GM21390 (cell line): ENCODE measurements around the gene UBE2G2.

ENCODE experiments used
- ATAC-seq: cut with Tn5 transposase; IDR thresholded peaks from one replicate; pipeline ENCODE4 v1.9.1; 2021; ENCODE audit not compliant: unreplicated experiment

Gene UBE2G2

GRCh38 chr21:44801468-44802395 is at the start of gene UBE2G2:
UBE2G2 (minus strand) TSS chr21:44801820; CDS start chr21:44801748, 72 bp downstream.
- peak; percentile 81 for ATAC-seq

GRCh38 chr21:44850905-44851657 is 49.5 kb upstream of the UBE2G2 start:
- no peak for ATAC-seq

- ATAC-seq = no peak
These were observed 48.7 kb upstream of the UBE2G2 start for GRCh38 chr21:44850208-44850800.

- ATAC-seq = no peak
These were observed 48.1 kb upstream of the UBE2G2 start for GRCh38 chr21:44849616-44850130.

GRCh38 chr21:44848821-44849521 is 47.4 kb upstream of the UBE2G2 start:
- ATAC-seq = no peak

- ATAC-seq = no peak
These were observed 45.8 kb upstream of the UBE2G2 start for GRCh38 chr21:44847261-44848056.

GRCh38 chr21:44846485-44847260 is 45.1 kb upstream of the UBE2G2 start:
- ATAC-seq = no peak

- ATAC-seq = no peak
These were observed 44.5 kb upstream of the UBE2G2 start for GRCh38 chr21:44846224-44846484.

GRCh38 chr21:44845418-44846223 is 44.0 kb upstream of the UBE2G2 start:
- no peak for ATAC-seq

GRCh38 chr21:44844256-44844655 is 42.6 kb upstream of the UBE2G2 start:
- no peak for ATAC-seq

- no peak for ATAC-seq
These were observed 41.3 kb upstream of the UBE2G2 start for GRCh38 chr21:44842721-44843445.

- no peak for ATAC-seq
These were observed 40.5 kb upstream of the UBE2G2 start for GRCh38 chr21:44842087-44842486.

- ATAC-seq = no peak
These were observed 39.2 kb upstream of the UBE2G2 start for GRCh38 chr21:44840771-44841170.

- no peak for ATAC-seq
These were observed 37.3 kb upstream of the UBE2G2 start for GRCh38 chr21:44838951-44839350.

GRCh38 chr21:44838039-44838895 is 36.6 kb upstream of the UBE2G2 start:
- ATAC-seq = no peak

GRCh38 chr21:44837537-44837936 is 35.9 kb upstream of the UBE2G2 start:
- ATAC-seq = no peak
